NCI-H510A (cell line): Measurements from ENCODE around the gene DDAH1.
"Not testable (repeated sequence)": the region's sequence is repeated elsewhere in the genome, so short reads cannot be mapped to it uniquely, and the experiment has no call there.

Experiments used
- DNase-seq: peaks from one replicate; lab custom pipeline; 2025; lab: John Stamatoyannopoulos, UW

The DDAH1 gene

GRCh38 chr1:85470130-85470529, 5.2 kb upstream of the DDAH1 start:
- DNase-seq = not testable (repeated sequence)

- no peak for DNase-seq
Measured at GRCh38 chr1:85467929-85468540, 3.1 kb upstream of the DDAH1 start.

- no peak for DNase-seq
Measured at GRCh38 chr1:85467036-85467435, 2.1 kb upstream of the DDAH1 start.

- no peak for DNase-seq
Measured at GRCh38 chr1:85465786-85466134, 801 bp upstream of the DDAH1 start.

- DNase-seq = peak; percentile 87
Measured at GRCh38 chr1:85464497-85465098, 361 bp downstream of the DDAH1 start.

- no peak for DNase-seq
Measured at GRCh38 chr1:85463731-85464496, 1.0 kb downstream of the DDAH1 start.

GRCh38 chr1:85462931-85463649, 1.9 kb downstream of the DDAH1 start:
- DNase-seq = no peak

GRCh38 chr1:85461216-85461918, 3.6 kb downstream of the DDAH1 start:
- DNase-seq = no peak

- peak; percentile 6 for DNase-seq
Measured at GRCh38 chr1:85460555-85461088, 4.3 kb downstream of the DDAH1 start.

GRCh38 chr1:85459290-85459689, 5.7 kb downstream of the DDAH1 start:
- no peak for DNase-seq

- no peak for DNase-seq
Measured at GRCh38 chr1:85454214-85454613, 10.7 kb downstream of the DDAH1 start.

GRCh38 chr1:85453640-85454194, 11.2 kb downstream of the DDAH1 start:
- no peak for DNase-seq

GRCh38 chr1:85452948-85453347, 12.0 kb downstream of the DDAH1 start:
- no peak for DNase-seq

- no peak for DNase-seq
Measured at GRCh38 chr1:85451236-85451830, 13.6 kb downstream of the DDAH1 start.

GRCh38 chr1:85450832-85451231, 14.1 kb downstream of the DDAH1 start:
- no peak for DNase-seq

GRCh38 chr1:85449356-85449755, 15.6 kb downstream of the DDAH1 start:
- peak; percentile 59 for DNase-seq

GRCh38 chr1:85448358-85448757, 16.6 kb downstream of the DDAH1 start:
- no peak for DNase-seq

GRCh38 chr1:85447006-85447943, 17.7 kb downstream of the DDAH1 start:
- no peak for DNase-seq

GRCh38 chr1:85445906-85446305, 19.1 kb downstream of the DDAH1 start:
- no peak for DNase-seq

GRCh38 chr1:85444381-85444780, 20.6 kb downstream of the DDAH1 start:
- no peak for DNase-seq
